ENCODE results near the gene CACNA1G. TPM values are rescaled to one million over a fixed set of nuclear protein-coding genes. Genes with fewer than 3 reads are reported as not detected.

CACNA1G gene
- total and polyA plus RNA-seq, 8 donors = 0.50 to 38.2 (median 19.5) TPM

- intact Hi-C loops (cut with DNase I) = no loop called here
- ATAC-seq (peak; percentile 64), DNase-seq (peak in 3 of 4 donors; percentile 59 to 87 (median 87))
- Histone ChIP-seq H3K36me3 (no peaks in the 10 kb centered on the region), H3K27me3 (peaks cover 0 to 72% of the 10 kb centered on the region in 2 donors), H3K27ac (no peak overlapping the region), H3K4me1 (peaks cover 0 to 8% of the 10 kb centered on the region in 2 donors), H3K9me3 (no peaks in the 10 kb centered on the region), H3K4me3 (no peak overlapping the region)
- TF ChIP-seq CTCF (IDR thresholded peaks at IDR 0.05) = peak; percentile 60 to 86
These were observed 65.6 kb downstream of the CACNA1G start for GRCh38 chr17:50626037-50626574.

- Histone ChIP-seq H3K9me3 (no peaks in the 10 kb centered on the region), H3K36me3 (no peaks in the 10 kb centered on the region), H3K4me1 (peaks cover 4 to 12% of the 10 kb centered on the region in 2 donors), H3K27ac (no peak overlapping the region), H3K4me3 (no peak overlapping the region), H3K27me3 (peaks cover 0 to 71% of the 10 kb centered on the region in 2 donors)
- intact Hi-C loops (cut with DNase I) = no loop called here
- ATAC-seq (no peak), DNase-seq (no peak)
- no peak for TF ChIP-seq CTCF (IDR thresholded peaks at IDR 0.05)
These were observed 66.7 kb downstream of the CACNA1G start for GRCh38 chr17:50627036-50627781.

- intact Hi-C loops (cut with DNase I) = no loop called here
- peak; percentile 57 for ATAC-seq
- Histone ChIP-seq H3K9me3 (no peaks in the 10 kb centered on the region), H3K4me1 (peaks cover 4 to 12% of the 10 kb centered on the region in 2 donors), H3K27ac (no peak overlapping the region), H3K4me3 (no peak overlapping the region), H3K36me3 (no peaks in the 10 kb centered on the region), H3K27me3 (peaks cover 0 to 72% of the 10 kb centered on the region in 2 donors)
- peak in 3 of 4 donors; percentile 43 to 79 (median 67) for DNase-seq
- no peak for TF ChIP-seq CTCF (IDR thresholded peaks at IDR 0.05)
These were observed 67.5 kb downstream of the CACNA1G start for GRCh38 chr17:50627782-50628601.

GRCh38 chr17:50629902-50630301 lies 69.4 kb downstream of the CACNA1G start:
- peaks cover 0 to 84% of the 10 kb centered on the region in 2 donors for H3K27me3 ChIP-seq
- H3K4me3 ChIP-seq = no peak overlapping the region
- intact Hi-C loops (cut with DNase I) = loop anchor here in 1 of 2 donors (10.0 kb wide), 1 partner anchor 55 kb away; no protein-coding TSS in a partner anchor
- DNase-seq (no peak), ATAC-seq (no peak)
- no peak for TF ChIP-seq CTCF (IDR thresholded peaks at IDR 0.05)
- H3K27ac ChIP-seq = no peak overlapping the region
- peaks cover 12 to 14% of the 10 kb centered on the region in 2 donors for H3K4me1 ChIP-seq
- no peaks in the 10 kb centered on the region for H3K36me3 ChIP-seq
- no peaks in the 10 kb centered on the region for H3K9me3 ChIP-seq

Measured in left lung (tissue), 10 donors.